Measurements from ENCODE around the gene NGEF.

NGEF gene

DNA sequence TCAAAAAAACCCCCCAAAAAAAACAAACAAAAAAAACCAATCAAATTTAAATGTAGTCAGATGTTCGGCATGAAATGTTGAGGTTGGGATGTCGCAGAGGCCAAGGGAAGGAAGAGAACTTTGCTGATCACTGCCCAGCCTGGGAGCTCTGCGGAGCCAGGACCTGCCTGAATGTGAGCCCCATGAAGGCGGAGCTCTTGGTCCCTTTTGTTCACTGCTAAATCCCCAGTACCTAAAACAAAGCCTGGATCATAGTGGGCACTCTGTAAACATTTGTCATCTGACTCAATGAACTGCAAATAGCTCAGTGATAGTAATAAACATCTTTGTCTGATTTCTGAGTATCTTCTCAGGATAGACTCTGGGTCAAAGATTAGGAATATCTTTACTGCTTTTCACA, 64.0 kb downstream of the NGEF start:
- TF ChIP-seq FOXM1 (IDR thresholded peaks at IDR 0.05; ENCODE audit: borderline replicate concordance, low read depth): no peak

GRCh38 chr2:232942831-232943230, 70.2 kb downstream of the NGEF start:
- TF ChIP-seq ZBTB7A (IDR thresholded peaks at IDR 0.05; ENCODE audit: low read depth): no peak
- TF ChIP-seq NFIC (IDR thresholded peaks at IDR 0.05): no peak
- TF ChIP-seq CEBPB (IDR thresholded peaks at IDR 0.05): no peak
- no peak for TF ChIP-seq TAF1 (IDR thresholded peaks at IDR 0.05; ENCODE audit: low read depth)
- no peak for TF ChIP-seq FOXM1 (IDR thresholded peaks at IDR 0.05; ENCODE audit: borderline replicate concordance, low read depth)
- TF ChIP-seq TEAD4 (IDR thresholded peaks at IDR 0.05): no peak
- TF ChIP-seq REST (IDR thresholded peaks at IDR 0.05; ENCODE audit: low read depth): no peak

- no peak for TF ChIP-seq TEAD4 (IDR thresholded peaks at IDR 0.05)
- TF ChIP-seq RAD21 (IDR thresholded peaks at IDR 0.05; ENCODE audit: low read depth): no peak
- TF ChIP-seq ZBTB7A (IDR thresholded peaks at IDR 0.05; ENCODE audit: low read depth): no peak
- TF ChIP-seq TCF12 (IDR thresholded peaks at IDR 0.05; ENCODE audit: low read depth): no peak
- no peak for TF ChIP-seq CEBPB (IDR thresholded peaks at IDR 0.05)
- no peak for TF ChIP-seq FOXM1 (IDR thresholded peaks at IDR 0.05; ENCODE audit: borderline replicate concordance, low read depth)
- TF ChIP-seq CREB1 (IDR thresholded peaks at IDR 0.05; ENCODE audit: low read depth): no peak
- TF ChIP-seq, protein P1, sequence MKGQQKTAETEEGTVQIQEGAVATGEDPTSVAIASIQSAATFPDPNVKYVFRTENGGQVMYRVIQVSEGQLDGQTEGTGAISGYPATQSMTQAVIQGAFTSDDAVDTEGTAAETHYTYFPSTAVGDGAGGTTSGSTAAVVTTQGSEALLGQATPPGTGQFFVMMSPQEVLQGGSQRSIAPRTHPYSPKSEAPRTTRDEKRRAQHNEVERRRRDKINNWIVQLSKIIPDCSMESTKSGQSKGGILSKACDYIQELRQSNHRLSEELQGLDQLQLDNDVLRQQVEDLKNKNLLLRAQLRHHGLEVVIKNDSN (IDR thresholded peaks at IDR 0.05): no peak
- TF ChIP-seq YY1 (IDR thresholded peaks at IDR 0.05; ENCODE audit: low read depth): no peak
- no peak for TF ChIP-seq EGR1 (IDR thresholded peaks at IDR 0.05)
- no peak for TF ChIP-seq REST (IDR thresholded peaks at IDR 0.05; ENCODE audit: low read depth)
- no peak for TF ChIP-seq MAX (IDR thresholded peaks at IDR 0.05)
- TF ChIP-seq EP300 (IDR thresholded peaks at IDR 0.05; ENCODE audit: borderline replicate concordance): no peak
- TF ChIP-seq TAF1 (IDR thresholded peaks at IDR 0.05; ENCODE audit: low read depth): no peak
- TF ChIP-seq NFIC (IDR thresholded peaks at IDR 0.05): no peak
Measured at GRCh38 chr2:232941912-232942594, 71.0 kb downstream of the NGEF start.

- no peak for TF ChIP-seq TCF12 (IDR thresholded peaks at IDR 0.05; ENCODE audit: low read depth)
- no peak for TF ChIP-seq MAX (IDR thresholded peaks at IDR 0.05)
- TF ChIP-seq, protein P1 (IDR thresholded peaks at IDR 0.05): no peak
- no peak for TF ChIP-seq RAD21 (IDR thresholded peaks at IDR 0.05; ENCODE audit: low read depth)
- no peak for TF ChIP-seq EP300 (IDR thresholded peaks at IDR 0.05; ENCODE audit: borderline replicate concordance)
- TF ChIP-seq CREB1 (IDR thresholded peaks at IDR 0.05; ENCODE audit: low read depth): no peak
- no peak for TF ChIP-seq REST (IDR thresholded peaks at IDR 0.05; ENCODE audit: low read depth)
- TF ChIP-seq FOXM1 (IDR thresholded peaks at IDR 0.05; ENCODE audit: borderline replicate concordance, low read depth): no peak
- no peak for TF ChIP-seq TEAD4 (IDR thresholded peaks at IDR 0.05)
- TF ChIP-seq TAF1 (IDR thresholded peaks at IDR 0.05; ENCODE audit: low read depth): no peak
- TF ChIP-seq EGR1 (IDR thresholded peaks at IDR 0.05): no peak
- TF ChIP-seq YY1 (IDR thresholded peaks at IDR 0.05; ENCODE audit: low read depth): no peak
- TF ChIP-seq NFIC (IDR thresholded peaks at IDR 0.05): no peak
- TF ChIP-seq CEBPB (IDR thresholded peaks at IDR 0.05): no peak
- TF ChIP-seq ZBTB7A (IDR thresholded peaks at IDR 0.05; ENCODE audit: low read depth): no peak
Measured at GRCh38 chr2:232941400-232941799, 71.7 kb downstream of the NGEF start.
